Bronchial epithelial cell (primary cell): ENCODE data around the gene ORAI3. TPM values are rescaled to one million over a fixed set of nuclear protein-coding genes. Genes with fewer than 3 reads are reported as not detected.
A peak's percentile ranks its signal among the peaks of the same experiment; 100 is the strongest.

Experiments
- DNase-seq: peaks from one replicate; pipeline ENCODE4 v3.0.0-alpha.2; 2010; ENCODE audit warnings: low read depth
- FAIRE-seq: peaks from 2 replicates; lab custom pipeline; 2011; peaks lifted over from hg19 to GRCh38; lab: Jason Lieb, UNC
- H3K27me3 ChIP-seq: 2 replicates; pipeline ENCODE4 v1.5.1; 2011; ENCODE audit warnings: low read length; ENCODE audit not compliant: control insufficient read depth, insufficient read depth
- H3K36me3 ChIP-seq: 2 replicates; pipeline ENCODE4 v1.5.1; 2011; ENCODE audit warnings: low read length; ENCODE audit not compliant: control insufficient read depth, insufficient read depth
- H3K4me3 ChIP-seq: 2 replicates; pipeline ENCODE4 v1.5.1; 2011; ENCODE audit warnings: mild to moderate bottlenecking, low read depth, low read length, control low read depth
- total RNA-seq: library from RNA; depleted of rRNA; stranded (reverse); fragments of >200 nt; gene quantifications from 2 replicates; pipeline ENCODE4 v1.2.1, GENCODE V29; 2014
- TF ChIP-seq, protein P1 (sequence below): IDR thresholded peaks from 2 replicates; pipeline ENCODE4 v1.5.1; 2011; ENCODE audit warnings: mild to moderate bottlenecking, moderate library complexity, low read length, control low read depth, inconsistent platforms; ENCODE audit not compliant: insufficient read depth, severe bottlenecking

Gene ORAI3
- total RNA-seq, 1 donor from 2014 or later: 16.6 TPM

DNA sequence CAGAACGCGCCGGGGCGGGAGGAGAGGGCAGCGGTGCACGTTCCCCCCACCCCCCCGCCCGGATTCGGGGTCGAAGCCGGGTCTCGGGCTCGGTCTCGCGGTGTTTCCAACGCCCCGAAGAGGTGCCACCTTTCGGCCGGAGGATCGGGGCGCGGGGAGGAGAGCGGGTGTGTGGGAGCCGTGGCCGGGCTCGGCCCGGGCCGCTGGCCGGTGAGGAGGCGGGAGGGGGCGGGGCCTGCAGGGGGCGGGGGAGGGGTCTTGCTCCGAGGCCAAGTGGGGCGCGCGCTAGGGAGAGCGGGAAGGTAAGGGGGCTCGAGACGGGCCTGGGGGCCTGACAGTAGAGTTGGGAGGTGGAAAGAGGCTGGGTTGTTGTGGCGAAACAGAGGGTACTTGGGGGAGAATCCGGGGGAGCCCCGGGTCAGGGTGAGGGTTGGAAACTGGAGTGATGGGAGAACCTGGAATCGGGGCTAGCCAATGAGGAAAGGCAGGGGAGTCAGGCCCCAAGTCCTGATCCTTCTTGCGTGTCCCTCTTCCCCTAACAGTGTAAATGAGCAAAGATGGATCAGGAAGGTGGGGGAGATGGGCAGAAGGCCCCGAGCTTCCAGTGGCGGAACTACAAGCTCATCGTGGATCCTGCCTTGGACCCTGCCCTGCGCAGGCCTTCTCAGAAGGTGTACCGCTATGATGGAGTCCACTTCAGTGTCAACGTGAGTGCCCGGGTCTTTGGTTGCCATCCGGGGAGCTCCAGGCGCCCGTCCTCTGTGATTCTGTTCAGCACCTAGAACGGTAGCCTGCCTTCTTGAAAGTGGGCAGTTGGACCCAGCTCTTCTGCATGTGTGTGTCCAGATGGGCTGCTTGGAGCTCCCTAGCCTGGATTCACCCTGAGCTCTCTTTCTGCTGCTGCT, 9.6 kb downstream of the ORAI3 start:
- H3K27me3 ChIP-seq: no peaks in the 10 kb centered on the region
- H3K36me3 ChIP-seq: peaks cover 25% of the 10 kb centered on the region
- H3K4me3 ChIP-seq: peak overlapping the region; percentile 82
- TF ChIP-seq, protein P1, sequence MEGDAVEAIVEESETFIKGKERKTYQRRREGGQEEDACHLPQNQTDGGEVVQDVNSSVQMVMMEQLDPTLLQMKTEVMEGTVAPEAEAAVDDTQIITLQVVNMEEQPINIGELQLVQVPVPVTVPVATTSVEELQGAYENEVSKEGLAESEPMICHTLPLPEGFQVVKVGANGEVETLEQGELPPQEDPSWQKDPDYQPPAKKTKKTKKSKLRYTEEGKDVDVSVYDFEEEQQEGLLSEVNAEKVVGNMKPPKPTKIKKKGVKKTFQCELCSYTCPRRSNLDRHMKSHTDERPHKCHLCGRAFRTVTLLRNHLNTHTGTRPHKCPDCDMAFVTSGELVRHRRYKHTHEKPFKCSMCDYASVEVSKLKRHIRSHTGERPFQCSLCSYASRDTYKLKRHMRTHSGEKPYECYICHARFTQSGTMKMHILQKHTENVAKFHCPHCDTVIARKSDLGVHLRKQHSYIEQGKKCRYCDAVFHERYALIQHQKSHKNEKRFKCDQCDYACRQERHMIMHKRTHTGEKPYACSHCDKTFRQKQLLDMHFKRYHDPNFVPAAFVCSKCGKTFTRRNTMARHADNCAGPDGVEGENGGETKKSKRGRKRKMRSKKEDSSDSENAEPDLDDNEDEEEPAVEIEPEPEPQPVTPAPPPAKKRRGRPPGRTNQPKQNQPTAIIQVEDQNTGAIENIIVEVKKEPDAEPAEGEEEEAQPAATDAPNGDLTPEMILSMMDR: no peak
- FAIRE-seq (no peak), DNase-seq (no peak)

DNA sequence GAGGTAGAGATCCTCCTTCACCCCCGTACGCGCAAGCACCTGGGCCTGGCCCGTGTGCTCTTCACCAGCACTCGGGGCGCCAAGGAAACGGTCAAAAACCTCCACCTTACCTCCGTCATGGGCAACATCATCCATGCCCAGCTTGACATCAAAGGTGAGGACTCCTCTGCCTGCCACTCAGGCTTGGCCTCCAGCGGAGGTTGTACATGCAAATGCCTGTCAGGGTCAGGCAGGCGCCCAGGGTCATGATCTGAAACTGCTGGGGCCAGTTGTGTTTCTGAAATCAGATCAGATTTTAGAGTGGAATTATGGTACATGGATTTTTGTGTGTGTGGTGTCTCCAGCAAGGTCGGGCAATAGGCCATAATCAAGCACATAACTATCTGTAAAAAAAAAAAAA, 12.5 kb downstream of the ORAI3 start:
- TF ChIP-seq, protein P1: no peak
- no peaks in the 10 kb centered on the region for H3K27me3 ChIP-seq
- no peak for FAIRE-seq
- no peak overlapping the region for H3K4me3 ChIP-seq
- peaks cover 36% of the 10 kb centered on the region for H3K36me3 ChIP-seq
- DNase-seq: no peak

DNA sequence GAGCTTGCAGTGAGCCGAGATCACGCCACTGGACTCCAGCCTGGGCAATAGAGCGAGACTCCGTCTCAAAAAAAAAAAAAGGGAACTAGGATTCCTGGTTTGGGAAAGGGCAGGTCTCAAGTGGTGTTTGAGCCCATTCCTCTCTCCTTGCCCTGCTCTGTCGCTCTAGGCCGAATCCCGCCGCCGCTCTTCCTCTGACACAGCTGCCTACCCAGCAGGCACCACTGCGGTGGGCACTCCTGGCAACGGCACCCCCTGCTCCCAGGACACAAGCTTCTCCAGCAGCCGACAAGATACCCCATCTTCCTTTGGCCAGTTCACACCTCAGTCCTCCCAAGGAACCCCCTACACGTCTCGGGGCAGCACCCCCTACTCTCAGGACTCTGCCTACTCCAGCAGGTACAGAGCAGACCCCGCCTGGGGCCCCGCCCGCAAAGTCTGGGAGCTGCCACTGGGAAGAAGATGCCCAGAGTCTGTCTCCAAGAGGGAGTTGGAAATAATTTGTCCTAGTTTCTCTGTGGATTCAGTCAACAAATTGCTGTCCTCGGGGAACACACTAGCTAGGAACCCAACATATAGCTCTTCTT, 15.2 kb downstream of the ORAI3 start:
- no peak for DNase-seq
- TF ChIP-seq, protein P1: no peak
- Histone ChIP-seq H3K27me3 (no peaks in the 10 kb centered on the region), H3K4me3 (no peak overlapping the region), H3K36me3 (peaks cover 47% of the 10 kb centered on the region)
- FAIRE-seq: no peak

DNA sequence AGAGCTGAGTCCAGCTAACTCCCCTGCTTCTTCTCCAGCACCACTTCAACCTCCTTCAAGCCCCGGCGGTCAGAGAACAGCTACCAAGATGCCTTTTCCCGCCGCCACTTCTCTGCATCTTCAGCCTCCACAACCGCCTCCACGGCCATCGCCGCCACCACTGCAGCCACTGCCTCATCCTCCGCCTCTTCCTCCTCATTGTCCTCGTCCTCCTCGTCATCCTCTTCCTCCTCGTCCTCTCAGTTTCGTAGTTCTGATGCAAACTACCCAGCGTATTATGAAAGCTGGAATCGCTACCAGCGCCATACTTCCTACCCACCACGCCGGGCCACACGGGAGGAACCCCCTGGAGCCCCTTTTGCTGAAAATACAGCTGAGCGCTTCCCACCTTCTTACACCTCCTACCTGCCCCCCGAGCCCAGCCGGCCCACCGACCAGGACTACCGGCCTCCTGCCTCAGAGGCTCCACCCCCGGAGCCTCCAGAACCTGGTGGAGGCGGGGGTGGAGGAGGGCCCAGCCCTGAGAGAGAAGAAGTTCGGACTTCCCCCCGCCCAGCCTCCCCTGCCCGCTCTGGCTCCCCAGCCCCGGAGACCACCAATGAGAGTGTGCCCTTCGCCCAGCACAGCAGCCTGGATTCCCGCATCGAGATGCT, 15.8 kb downstream of the ORAI3 start:
- no peak for FAIRE-seq
- TF ChIP-seq, protein P1: no peak

GRCh38 chr16:30965436-30965835, 16.6 kb downstream of the ORAI3 start:
- Histone ChIP-seq H3K27me3 (no peaks in the 10 kb centered on the region), H3K4me3 (no peak overlapping the region), H3K36me3 (peaks cover 44% of the 10 kb centered on the region)
- FAIRE-seq: no peak
- TF ChIP-seq, protein P1: no peak
- no peak for DNase-seq

More for the DNA sequence above, 15.8 kb downstream of the ORAI3 start:
- DNase-seq: no peak
- no peaks in the 10 kb centered on the region for H3K27me3 ChIP-seq
- no peak overlapping the region for H3K4me3 ChIP-seq
- H3K36me3 ChIP-seq: peaks cover 48% of the 10 kb centered on the region
